DMS 273 treated with DMSO at 0.1 percent for 48 hours (cell line): ENCODE data around the gene BRAT1.
"Not testable (repeated sequence)": the region's sequence is repeated elsewhere in the genome, so short reads cannot be mapped to it uniquely, and the experiment has no call there.

Experiments
- DNase-seq: peaks from one replicate; lab custom pipeline; 2025; lab: John Stamatoyannopoulos, UW

BRAT1 gene

GRCh38 chr7:2583798-2584580, 28.7 kb upstream of the BRAT1 start:
- DNase-seq = no peak

- no peak for DNase-seq
These were observed 26.8 kb upstream of the BRAT1 start for GRCh38 chr7:2582006-2582735.

GRCh38 chr7:2580636-2581035, 25.3 kb upstream of the BRAT1 start:
- DNase-seq = no peak

- no peak for DNase-seq
These were observed 22.8 kb upstream of the BRAT1 start for GRCh38 chr7:2577914-2578680.

- DNase-seq = no peak
These were observed 21.6 kb upstream of the BRAT1 start for GRCh38 chr7:2576742-2577491.

GRCh38 chr7:2575733-2576340, 20.5 kb upstream of the BRAT1 start:
- DNase-seq = no peak

GRCh38 chr7:2575046-2575732, 19.9 kb upstream of the BRAT1 start:
- DNase-seq = no peak

GRCh38 chr7:2573761-2574160, 18.4 kb upstream of the BRAT1 start:
- DNase-seq = no peak

GRCh38 chr7:2572101-2572842, 16.9 kb upstream of the BRAT1 start:
- no peak for DNase-seq

GRCh38 chr7:2571409-2571808, 16.1 kb upstream of the BRAT1 start:
- no peak for DNase-seq

- no peak for DNase-seq
These were observed 14.7 kb upstream of the BRAT1 start for GRCh38 chr7:2570021-2570420.

GRCh38 chr7:2569421-2569820, 14.1 kb upstream of the BRAT1 start:
- DNase-seq = no peak

- DNase-seq = no peak
These were observed 13.3 kb upstream of the BRAT1 start for GRCh38 chr7:2568521-2569223.

- no peak for DNase-seq
These were observed 12.5 kb upstream of the BRAT1 start for GRCh38 chr7:2567679-2568278.

GRCh38 chr7:2566890-2567678, 11.8 kb upstream of the BRAT1 start:
- DNase-seq = no peak

- DNase-seq = no peak
These were observed 11.1 kb upstream of the BRAT1 start for GRCh38 chr7:2566348-2566889.

- DNase-seq = no peak
These were observed 9.7 kb upstream of the BRAT1 start for GRCh38 chr7:2564970-2565540.

GRCh38 chr7:2563955-2564354, 8.6 kb upstream of the BRAT1 start:
- DNase-seq = not testable (repeated sequence)
